SKM-1 (cell line): ENCODE measurements around the gene SPDYE16.
"Not testable (repeated sequence)": the region's sequence is repeated elsewhere in the genome, so short reads cannot be mapped to it uniquely, and the experiment has no call there.

Experiments used
- DNase-seq: peaks from one replicate; lab custom pipeline; 2025; ENCODE audit not compliant: unreplicated experiment; lab: John Stamatoyannopoulos, UW

The SPDYE16 gene

GRCh38 chr7:76551992-76552391 lies 8.9 kb upstream of the SPDYE16 start:
- not testable (repeated sequence) for DNase-seq

DNA sequence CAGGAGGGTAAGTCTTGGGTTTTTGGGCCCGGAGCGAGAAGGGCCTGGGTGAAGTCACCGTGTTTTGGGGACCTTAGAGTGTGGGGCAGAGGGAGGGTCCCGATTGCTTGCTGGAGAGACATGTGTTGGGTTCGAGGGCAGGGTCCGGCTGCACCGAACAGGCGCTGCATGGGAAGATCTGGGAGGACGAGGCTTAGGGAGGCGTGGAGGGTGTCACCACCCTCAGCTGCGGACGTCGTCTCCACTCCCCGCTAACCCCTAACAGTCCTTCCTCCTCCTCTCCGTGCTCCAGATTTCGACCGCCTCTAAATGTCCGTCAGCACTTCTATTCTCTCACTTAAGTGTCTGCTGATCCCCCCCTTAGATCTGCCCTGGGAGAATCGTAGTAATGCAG lies 6.8 kb upstream of the SPDYE16 start:
- DNase-seq = not testable (repeated sequence)

GRCh38 chr7:76549025-76549854 lies 6.1 kb upstream of the SPDYE16 start:
- DNase-seq = peak; percentile 82

DNA sequence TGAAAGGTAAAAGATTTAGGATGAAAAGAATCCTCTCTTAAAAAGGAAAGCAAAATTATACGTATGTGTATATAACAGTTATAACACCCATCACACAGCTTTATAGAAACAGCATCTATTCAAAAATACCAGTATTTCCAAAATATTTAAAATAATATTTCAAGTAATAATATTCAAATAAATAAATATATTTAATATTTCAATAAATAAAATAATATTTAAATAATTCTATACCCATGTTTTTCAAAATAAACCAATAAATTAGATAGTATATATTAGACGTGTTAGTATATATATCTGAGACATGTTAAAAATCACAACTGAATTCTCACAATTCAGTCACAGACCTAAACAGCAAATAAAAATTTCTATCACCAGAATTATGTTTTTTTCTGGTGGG lies 11.5 kb downstream of the SPDYE16 start:
- DNase-seq = not testable (repeated sequence)

GRCh38 chr7:76526183-76526582 lies 16.9 kb downstream of the SPDYE16 start:
- not testable (repeated sequence) for DNase-seq

DNA sequence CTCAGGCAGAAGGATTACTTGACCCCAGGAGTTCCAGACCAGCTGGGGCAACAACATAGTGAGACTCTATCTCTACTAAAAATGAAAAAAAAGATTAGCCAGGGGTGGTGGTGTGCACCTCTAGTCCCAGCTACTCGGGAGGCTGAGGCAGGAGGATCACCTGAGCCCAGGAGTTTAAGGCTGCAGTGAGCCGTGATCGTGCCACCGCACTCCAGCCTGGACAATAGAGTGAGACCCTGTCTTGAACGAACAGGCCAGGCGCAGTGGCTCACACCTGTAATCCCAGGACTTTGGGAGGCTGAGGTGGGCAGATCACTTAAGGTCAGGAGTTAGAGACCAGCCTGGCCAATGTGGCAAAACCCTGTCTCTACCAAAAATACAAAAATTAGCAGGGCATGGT lies 26.2 kb downstream of the SPDYE16 start:
- DNase-seq = not testable (repeated sequence)

- peak; percentile 28 for DNase-seq
Observed at GRCh38 chr7:76515999-76516443, 27.1 kb downstream of the SPDYE16 start.

GRCh38 chr7:76514926-76515771 lies 27.9 kb downstream of the SPDYE16 start:
- DNase-seq = no peak

DNA sequence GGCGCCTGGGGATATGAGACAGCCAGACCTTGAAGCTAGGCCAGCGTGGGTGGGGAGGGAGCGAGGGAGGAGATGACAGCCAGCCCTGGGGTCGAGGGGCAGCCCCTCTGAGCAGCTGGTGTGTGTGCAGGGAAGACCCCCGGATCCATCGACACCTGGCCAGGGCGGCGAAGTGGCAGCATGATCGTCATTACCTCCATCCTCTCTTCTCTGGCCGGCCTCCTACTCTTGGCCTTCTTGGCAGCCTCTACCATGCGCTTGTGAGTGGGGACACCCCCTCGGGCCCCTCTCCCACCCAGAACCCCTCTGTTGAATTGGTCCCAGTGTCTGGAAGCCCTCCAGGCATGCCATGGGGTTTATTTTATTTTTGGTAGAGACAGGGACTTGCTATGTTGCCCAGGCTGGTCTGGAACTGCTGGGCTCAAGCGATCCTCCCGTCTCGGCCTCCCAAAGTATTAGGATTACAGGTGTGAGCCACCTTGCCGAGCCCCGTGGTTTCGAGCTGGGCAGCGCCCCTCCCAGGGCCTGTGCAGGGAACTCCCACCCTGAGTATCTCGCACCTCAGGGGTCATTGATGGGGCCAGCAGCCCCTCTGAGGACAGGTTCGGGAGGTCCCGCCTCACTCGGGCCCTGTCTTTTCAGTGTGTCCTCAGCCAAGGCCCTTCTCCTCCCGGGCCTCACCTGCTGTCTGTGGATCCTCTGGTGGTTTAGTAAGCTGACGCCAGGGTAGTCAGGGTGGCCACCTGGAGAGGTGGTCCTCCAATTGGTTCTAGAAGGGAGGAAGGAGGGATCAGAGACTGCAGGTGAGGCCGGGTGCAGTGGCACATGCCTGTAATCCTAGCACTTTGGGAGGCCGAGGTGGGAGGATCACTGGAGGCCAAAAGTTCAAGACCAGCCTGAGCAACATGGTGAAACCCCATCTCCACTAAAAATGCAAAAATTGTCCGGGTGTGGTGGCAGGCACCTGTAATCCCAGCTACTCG lies 29.0 kb downstream of the SPDYE16 start:
- no peak for DNase-seq

DNA sequence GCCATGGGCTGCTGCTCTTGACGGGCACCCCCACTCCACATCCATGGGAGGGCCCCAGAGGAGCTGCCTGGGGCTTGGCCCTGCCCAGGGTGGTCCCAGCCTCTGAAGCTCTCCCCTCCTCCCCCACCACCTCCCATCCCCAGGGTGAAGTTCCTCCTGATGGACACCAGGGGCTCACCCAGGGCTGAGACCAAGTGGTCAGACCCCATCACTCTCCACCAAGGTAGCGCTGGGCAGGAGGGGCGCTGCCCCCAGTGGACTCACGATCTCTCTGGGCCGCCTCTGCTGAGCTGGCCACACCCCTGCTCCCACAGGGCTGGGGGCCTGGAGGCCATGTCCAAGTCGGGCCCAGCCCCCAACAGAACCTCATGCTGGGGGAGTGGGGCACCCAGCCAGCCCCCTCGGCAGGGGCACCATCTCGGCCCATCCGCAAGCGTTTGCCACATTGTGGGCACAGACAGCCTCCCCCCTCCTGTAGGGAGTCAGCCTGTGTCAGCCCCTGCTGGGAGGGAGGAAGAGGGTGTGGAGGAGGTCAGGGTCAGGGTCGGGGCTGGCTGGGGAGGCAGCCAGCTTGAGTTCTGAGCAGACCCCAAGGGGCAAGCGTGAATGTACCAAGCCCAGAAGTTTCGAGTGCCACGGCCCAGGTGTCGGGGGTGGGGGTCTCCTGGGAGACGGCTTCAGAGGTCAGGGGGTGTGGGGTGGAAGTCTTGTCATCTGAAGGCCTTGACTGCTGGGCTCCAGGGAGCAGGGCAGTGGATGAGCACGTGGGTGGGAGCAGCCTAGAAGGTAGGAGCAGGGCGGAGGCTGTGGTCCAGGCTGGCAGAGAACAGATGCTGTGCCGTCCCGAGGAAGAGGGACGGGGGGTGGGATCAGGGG lies 29.9 kb downstream of the SPDYE16 start:
- no peak for DNase-seq

GRCh38 chr7:76511911-76512885 lies 30.9 kb downstream of the SPDYE16 start:
- not testable (repeated sequence) for DNase-seq

DNA sequence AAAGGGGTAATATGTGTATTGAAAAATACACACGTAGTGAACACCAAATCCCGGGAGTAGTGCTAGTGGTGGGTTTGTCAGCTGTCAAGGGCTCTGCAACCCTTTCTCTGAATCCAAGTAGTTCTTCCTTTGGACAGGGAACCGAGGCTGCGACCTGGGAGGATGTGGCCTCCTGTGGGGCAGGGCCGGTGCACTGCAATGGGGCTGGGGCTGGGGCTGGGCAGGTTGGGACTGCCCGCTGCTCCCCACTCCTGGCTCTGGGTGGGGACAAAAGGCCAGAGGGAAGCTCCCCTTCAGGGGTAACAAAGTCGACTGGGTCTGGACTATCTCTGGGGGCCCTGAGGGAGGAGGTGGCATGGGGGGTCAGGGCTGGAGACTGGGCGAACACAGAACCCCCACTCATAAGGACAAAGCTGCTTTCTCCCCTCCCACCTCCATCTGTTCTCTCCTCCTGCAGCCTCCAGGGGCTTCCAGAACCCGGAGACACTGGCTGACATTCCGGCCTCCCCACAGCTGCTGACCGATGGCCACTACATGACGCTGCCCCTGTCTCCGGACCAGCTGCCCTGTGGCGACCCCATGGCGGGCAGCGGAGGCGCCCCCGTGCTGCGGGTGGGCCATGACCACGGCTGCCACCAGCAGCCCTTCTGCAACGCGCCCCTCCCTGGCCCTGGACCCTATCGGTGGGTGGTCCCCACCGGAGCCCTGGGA lies 31.7 kb downstream of the SPDYE16 start:
- DNase-seq = not testable (repeated sequence)

DNA sequence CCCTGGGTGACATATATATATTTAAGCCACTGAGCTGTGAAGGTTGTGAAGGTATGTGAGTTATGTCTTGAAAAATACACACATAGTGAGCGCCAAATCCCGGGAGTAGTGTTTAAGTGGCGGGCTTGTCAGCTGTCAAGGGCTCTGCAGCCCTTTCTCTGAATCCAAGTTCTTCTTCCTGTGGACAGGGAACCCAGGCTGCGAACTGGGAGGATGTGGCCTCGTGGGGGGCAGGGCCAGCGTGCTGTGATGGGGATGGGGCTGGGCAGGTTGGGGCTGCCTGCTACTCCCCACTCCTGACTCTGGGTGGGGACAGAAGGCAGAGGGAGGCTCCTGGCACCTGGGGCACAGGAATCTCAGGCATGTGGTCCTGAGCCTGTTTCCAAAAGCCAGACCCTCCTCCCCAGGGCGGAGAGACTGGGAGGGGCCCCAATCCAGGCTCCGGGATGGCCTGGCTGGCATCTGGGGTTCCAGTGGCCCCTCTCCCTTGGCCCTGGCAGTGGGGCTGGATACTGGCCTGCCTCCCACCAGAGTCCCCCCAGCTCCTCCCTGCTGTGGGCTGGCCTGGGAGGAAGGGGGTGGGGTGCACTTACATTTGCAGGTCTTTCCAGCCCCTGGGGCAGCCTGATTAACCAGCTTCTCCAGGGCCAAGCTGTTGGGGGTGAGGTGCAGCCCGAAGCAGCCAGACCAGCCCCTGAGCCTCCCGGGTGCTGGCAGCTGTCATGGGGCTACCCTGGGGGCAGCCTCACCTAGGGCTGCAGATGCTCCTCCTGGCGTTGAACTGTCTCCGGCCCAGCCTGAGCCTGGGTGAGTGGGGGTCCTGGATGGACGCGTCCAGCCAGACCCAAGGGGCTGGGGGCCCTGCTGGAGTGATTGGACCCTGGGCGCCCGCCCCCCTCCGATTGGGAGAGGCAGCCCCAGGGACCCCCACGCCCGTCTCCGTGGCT lies 32.9 kb downstream of the SPDYE16 start, which contains the start of gene UPK3B:
TSS of gene UPK3B (plus strand) at position 622 of the 947 bp plus-strand sequence. CDS start at position 723, 101 bp downstream.
- no peak for DNase-seq

- DNase-seq = peak; percentile 88
Observed at GRCh38 chr7:76507723-76508406, 35.2 kb downstream of the SPDYE16 start.

DNA sequence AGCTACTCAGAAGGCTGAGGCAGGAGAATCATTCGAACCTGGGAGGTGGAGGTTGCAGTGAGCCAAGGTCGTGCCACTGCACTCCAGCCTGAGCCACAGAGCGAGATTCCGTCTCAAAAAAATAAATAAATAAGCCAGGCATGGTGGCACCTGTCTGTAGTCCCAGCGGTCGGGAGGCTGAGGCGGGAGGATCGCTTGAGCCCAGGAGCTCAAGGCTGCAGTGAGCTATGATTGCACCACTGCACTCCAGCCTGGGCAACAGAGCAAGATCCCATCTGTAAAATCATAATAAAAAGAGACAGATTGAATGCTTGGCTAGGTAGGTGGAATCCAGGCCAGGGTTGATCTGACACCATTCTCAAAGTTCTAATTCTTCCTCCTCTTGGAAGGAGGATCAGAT lies 36.5 kb downstream of the SPDYE16 start:
- not testable (repeated sequence) for DNase-seq

DNA sequence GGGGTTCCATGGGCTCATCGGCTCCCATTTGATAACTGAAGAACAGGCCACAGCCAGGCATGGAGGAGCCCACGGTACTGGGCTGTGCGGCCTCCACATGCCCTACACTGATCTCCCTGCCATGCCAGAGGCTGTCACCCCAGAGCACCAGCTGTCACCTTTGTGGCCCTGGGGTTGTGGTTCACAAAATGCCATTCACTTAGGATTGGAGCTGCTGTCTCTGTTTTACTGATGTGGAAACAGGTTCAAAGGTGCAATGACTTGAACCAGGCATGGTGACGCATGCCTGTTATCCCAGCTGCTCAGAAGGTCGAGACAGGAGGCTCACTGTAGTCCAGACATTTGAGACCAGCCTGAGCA lies 37.0 kb downstream of the SPDYE16 start:
- DNase-seq = no peak
